Stimulated activated memory B cell treated with anti-CD40 and anti-IgM and Interleukin-4, amounts not matched to agents 10 μg/mL and 1 μg/mL and 100 μg/mL, for 72 hours (primary cell): Measurements from ENCODE around the gene INSIG2.

ENCODE experiments used
- ATAC-seq: fragments of 150-1000 bp; cut with Tn5 transposase; 2 replicates; pipeline ENCODE4 v1.10.0; 2021
- H3K27ac Mint-ChIP-seq: one replicate; pipeline ENCODE4 v1.8.0; 2022; ENCODE audit warnings: mild to moderate bottlenecking, mixed read lengths
- H3K27me3 Mint-ChIP-seq: one replicate; pipeline ENCODE4 v1.8.0; 2022; ENCODE audit warnings: mixed read lengths
- H3K36me3 Mint-ChIP-seq: one replicate; pipeline ENCODE4 v1.8.0; 2022; ENCODE audit warnings: mixed read lengths
- H3K4me1 Mint-ChIP-seq: one replicate; pipeline ENCODE4 v1.8.0; 2022; ENCODE audit warnings: mixed read lengths
- H3K4me3 Mint-ChIP-seq: one replicate; pipeline ENCODE4 v1.8.0; 2022; ENCODE audit warnings: mild to moderate bottlenecking, moderate library complexity, mixed read lengths
- H3K9me3 Mint-ChIP-seq: one replicate; pipeline ENCODE4 v1.8.0; 2022; ENCODE audit warnings: mixed read lengths

INSIG2 gene

DNA sequence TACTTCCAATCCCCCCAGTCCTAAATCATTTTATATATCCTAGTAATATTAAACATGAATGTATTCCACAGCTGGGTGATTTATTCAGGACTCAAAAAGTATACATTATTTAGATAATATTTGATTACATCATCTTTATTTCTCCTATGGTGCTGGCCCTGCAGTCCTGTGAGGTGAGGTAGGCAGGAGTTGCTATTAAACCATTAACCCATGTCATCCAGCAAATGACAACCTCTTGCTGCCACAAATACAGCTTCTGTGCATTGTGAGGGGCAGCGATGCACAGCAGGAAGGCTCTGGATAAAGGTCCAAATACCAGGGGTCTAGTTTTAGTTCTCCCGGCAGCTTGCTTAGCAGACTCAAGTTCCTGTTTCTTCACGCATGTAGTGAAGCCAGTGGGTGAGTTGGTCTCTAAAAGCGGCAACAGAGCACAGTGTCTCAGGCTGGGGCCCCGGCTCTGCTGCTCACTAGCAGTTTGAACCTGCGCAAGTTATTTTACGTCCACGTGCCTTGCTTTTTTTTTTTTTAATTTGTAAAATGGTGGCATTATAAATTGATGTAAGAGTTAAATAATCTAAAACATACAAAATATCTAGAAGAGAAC, 36.1 kb downstream of the INSIG2 start:
- H3K36me3 Mint-ChIP-seq, result no peaks in the 10 kb centered on the region
- no peak overlapping the region for H3K4me3 Mint-ChIP-seq
- peaks cover 25% of the 10 kb centered on the region for H3K27me3 Mint-ChIP-seq
- H3K27ac Mint-ChIP-seq, result no peak overlapping the region
- ATAC-seq, result peak; percentile 42
- H3K9me3 Mint-ChIP-seq, result no peaks in the 10 kb centered on the region
- peaks cover 18% of the 10 kb centered on the region for H3K4me1 Mint-ChIP-seq

DNA sequence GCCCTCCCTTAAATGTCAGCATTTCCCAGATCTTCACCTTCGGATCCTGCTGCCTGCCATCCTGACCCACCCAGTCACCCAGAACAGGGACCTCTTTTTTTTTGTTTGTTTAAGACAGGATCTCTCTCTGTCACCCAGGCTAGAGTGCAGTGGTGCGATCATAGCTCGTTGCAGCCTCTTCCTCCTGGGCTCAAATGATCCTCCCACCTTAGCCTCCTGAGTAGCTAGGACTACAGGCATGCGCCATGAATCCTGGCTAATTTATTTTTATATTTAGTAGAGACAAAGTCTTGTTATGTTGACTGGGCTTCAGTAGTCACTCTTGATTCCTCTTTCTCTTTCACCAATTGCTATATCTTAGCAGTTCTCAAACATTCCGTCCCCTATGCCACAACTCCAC, 39.0 kb downstream of the INSIG2 start:
- H3K9me3 Mint-ChIP-seq, result no peaks in the 10 kb centered on the region
- H3K4me3 Mint-ChIP-seq, result no peak overlapping the region
- ATAC-seq, result no peak
- H3K27ac Mint-ChIP-seq, result no peak overlapping the region
- peaks cover 16% of the 10 kb centered on the region for H3K4me1 Mint-ChIP-seq
- peaks cover 25% of the 10 kb centered on the region for H3K27me3 Mint-ChIP-seq
- no peaks in the 10 kb centered on the region for H3K36me3 Mint-ChIP-seq

DNA sequence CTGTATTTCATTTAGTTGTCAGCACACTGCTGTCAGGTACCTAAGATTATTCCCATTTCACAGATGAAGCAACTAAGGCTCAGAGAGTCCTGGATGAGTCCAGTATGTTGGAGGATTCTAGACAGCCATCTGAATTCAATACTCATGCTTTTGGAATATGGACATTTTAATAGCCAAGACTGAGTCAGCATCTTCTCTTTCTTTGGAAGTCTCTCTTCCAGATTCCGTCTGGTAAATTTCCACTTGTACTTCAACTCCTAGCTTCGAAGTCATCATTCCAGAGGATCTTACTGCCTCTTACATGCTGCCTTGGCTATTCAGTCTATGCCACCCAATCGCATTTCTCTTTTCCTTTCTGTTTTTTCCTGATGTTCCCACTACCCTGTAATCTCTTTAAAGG, 40.6 kb downstream of the INSIG2 start:
- H3K4me1 Mint-ChIP-seq, result peaks cover 5% of the 10 kb centered on the region
- peaks cover 25% of the 10 kb centered on the region for H3K27me3 Mint-ChIP-seq
- no peak overlapping the region for H3K4me3 Mint-ChIP-seq
- no peak overlapping the region for H3K27ac Mint-ChIP-seq
- no peaks in the 10 kb centered on the region for H3K9me3 Mint-ChIP-seq
- H3K36me3 Mint-ChIP-seq, result no peaks in the 10 kb centered on the region
- ATAC-seq, result no peak

DNA sequence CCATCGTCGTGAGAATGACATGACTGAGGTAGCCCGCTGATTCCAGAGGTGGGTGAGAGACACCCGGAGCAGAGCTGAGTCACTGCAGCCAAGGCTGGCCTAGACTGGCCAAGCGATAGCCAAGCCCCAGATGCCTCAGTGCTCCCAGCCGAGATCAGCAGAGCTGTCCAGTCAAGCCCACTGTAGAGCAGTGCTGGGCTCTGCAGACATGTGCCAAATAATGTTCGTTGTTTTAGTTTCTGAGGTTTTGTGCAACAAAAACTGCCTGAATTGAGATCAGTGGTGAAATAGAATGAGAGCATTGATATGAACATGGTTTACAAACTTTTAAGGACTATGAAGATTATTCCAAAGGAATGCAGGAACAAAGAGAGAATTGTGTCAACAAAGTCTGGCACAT, 42.1 kb downstream of the INSIG2 start:
- H3K4me1 Mint-ChIP-seq, result peaks cover 5% of the 10 kb centered on the region
- H3K4me3 Mint-ChIP-seq, result no peak overlapping the region
- peaks cover 25% of the 10 kb centered on the region for H3K27me3 Mint-ChIP-seq
- ATAC-seq, result no peak
- no peaks in the 10 kb centered on the region for H3K36me3 Mint-ChIP-seq
- H3K27ac Mint-ChIP-seq, result no peak overlapping the region
- H3K9me3 Mint-ChIP-seq, result no peaks in the 10 kb centered on the region

DNA sequence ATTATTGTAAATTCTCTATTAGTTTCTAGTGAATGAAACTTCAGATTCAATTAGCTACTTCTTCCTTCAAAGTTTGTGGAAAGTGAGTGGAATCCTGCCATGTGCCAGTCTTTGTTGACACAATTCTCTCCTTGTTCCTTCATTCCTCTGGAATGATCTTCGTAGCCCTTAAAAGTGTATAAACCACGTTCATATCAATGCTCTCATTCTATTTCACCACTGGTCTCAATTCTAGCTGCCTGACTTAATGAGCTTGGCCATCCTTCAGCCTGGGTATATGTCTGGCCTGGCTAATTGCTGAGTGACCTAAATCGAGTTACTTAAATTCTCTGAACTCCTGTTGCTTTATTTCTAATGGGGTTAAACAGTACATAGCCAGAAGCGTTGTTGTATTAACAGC, 43.5 kb downstream of the INSIG2 start:
- H3K4me3 Mint-ChIP-seq, result no peak overlapping the region
- no peaks in the 10 kb centered on the region for H3K36me3 Mint-ChIP-seq
- H3K4me1 Mint-ChIP-seq, result peaks cover 5% of the 10 kb centered on the region
- H3K27ac Mint-ChIP-seq, result no peak overlapping the region
- H3K27me3 Mint-ChIP-seq, result peaks cover 15% of the 10 kb centered on the region
- no peaks in the 10 kb centered on the region for H3K9me3 Mint-ChIP-seq
- no peak for ATAC-seq

DNA sequence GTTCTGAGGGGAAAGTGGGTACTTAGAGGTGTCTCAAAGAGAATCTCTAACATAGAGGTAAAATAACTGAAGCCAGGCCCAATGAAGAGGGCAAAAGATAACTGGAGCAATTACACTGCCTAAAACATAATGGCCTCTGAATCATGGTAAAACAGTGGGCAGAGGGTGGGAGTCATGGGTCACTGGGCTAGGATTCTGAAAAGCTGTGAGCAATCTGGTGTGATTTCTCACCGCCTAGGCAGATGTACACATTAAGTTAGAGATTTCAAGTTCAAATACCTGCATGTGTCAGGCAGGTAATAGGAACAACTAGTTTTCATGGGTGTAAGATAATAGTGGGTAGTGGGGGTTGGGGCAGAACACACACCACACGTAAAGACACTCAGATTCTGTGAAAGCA, 45.6 kb downstream of the INSIG2 start:
- Mint-ChIP-seq H3K36me3 (no peaks in the 10 kb centered on the region), H3K4me3 (no peak overlapping the region), H3K27ac (no peak overlapping the region), H3K4me1 (peaks cover 5% of the 10 kb centered on the region), H3K27me3 (no peaks in the 10 kb centered on the region), H3K9me3 (no peaks in the 10 kb centered on the region)
- no peak for ATAC-seq

DNA sequence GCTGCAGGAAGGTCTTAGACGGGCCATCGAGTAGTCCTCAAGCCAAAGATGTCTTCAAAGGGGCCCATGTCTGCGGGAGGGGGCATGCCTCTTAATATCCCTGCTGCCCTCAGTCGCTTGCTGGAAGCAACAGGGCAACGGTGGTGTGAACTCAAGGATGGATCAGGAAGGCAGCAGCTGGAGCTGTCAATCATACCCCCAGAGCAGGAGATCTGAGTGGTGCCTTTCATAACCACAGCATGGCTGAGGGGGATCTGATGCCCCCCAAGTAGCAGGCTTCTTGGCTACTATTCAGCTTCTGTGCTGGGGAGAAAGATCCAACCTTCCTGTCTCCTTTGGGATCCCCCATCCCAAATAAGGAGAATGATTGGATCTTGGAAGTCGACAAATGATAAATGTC, 46.4 kb downstream of the INSIG2 start:
- H3K4me3 Mint-ChIP-seq, result no peak overlapping the region
- ATAC-seq, result no peak
- H3K27me3 Mint-ChIP-seq, result no peaks in the 10 kb centered on the region
- peaks cover 5% of the 10 kb centered on the region for H3K4me1 Mint-ChIP-seq
- H3K9me3 Mint-ChIP-seq, result no peaks in the 10 kb centered on the region
- no peaks in the 10 kb centered on the region for H3K36me3 Mint-ChIP-seq
- no peak overlapping the region for H3K27ac Mint-ChIP-seq

DNA sequence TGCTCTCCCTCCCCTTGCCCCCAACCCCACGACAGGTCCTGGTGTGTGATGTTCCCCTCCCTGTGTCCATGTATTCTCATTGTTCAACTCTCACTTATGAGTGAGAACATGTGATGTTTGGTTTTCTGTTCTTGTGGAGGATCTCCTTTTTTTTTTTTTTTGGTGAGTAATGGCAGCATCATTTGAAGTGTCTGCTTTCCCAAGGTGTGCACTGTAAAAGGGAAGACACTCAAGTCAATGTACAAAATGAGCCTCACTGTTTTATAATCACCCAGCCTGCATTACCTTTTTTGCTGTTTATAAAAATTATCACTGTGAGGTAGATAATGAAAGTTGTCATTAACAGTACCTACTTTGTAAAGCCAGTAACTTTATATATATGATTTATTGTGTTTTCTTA, 56.9 kb downstream of the INSIG2 start:
- no peaks in the 10 kb centered on the region for H3K9me3 Mint-ChIP-seq
- no peak overlapping the region for H3K27ac Mint-ChIP-seq
- H3K36me3 Mint-ChIP-seq, result no peaks in the 10 kb centered on the region
- H3K27me3 Mint-ChIP-seq, result peaks cover 17% of the 10 kb centered on the region
- no peaks in the 10 kb centered on the region for H3K4me1 Mint-ChIP-seq
- no peak overlapping the region for H3K4me3 Mint-ChIP-seq
- no peak for ATAC-seq

DNA sequence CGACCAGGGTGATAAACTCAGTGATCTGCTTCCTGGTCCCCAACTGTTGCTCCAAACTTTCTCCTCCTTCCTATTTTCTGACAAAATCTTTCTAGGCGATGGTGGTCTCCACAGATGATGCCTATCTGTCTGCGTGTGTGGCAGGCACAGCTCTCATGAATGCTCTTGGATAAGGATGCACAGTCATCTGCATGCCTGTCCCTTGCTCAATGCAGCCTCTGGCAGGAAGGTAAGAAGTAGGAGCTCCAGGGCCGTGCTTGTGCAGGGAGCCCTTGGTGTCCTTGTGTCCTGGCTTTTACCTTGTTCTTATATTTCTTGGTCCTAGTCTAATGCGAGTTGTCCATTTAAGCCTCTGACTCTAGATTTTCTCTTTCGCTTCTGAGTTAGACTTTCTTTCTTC, 57.5 kb downstream of the INSIG2 start:
- Mint-ChIP-seq H3K4me1 (no peaks in the 10 kb centered on the region), H3K36me3 (no peaks in the 10 kb centered on the region), H3K9me3 (no peaks in the 10 kb centered on the region), H3K27me3 (peaks cover 17% of the 10 kb centered on the region), H3K27ac (no peak overlapping the region), H3K4me3 (no peak overlapping the region)
- no peak for ATAC-seq

DNA sequence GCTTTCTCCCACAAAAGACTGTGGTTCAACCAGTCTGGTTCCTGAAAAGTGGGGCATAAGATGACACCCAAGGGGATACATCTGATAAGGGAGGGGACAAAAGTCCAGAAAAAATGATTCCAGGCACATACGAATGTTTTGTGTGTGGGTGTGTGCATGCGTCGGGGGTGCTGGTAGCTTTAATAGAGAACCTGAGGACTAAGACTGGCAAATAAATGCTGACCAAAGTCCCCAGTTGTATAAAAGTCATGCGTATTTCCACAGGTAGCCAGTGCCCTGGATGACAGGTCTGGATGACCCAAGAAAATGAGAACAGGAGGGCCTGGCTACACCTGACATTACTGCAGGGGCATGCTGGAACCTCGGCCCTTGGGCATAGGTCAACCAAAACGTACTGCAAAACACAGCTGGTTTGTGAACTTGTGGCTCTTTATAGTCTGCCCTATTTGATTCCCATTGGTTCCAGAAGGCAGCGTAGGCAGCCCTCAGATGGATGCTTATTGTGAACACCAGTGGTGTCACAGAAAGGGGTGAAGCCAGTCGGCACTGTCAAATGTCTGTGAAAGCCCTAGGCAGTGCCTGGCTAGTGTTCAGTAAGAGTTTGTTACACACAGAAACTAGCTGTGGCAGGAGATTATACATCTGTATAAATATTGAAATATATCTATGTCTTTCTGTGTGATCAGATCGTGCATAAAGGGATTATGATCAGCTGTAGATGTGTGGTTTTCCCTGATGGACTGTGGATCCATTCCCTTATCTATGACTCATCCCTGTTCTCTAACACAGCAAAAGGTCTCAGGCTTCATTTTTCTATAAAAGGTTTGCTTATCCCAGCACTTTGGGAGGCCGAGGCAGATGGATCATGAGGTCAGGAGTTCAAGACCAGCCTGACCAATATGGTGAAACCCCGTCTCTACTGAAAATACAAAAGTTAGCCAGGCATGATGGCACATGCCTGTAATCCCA, 58.3 kb downstream of the INSIG2 start:
- Mint-ChIP-seq H3K9me3 (no peaks in the 10 kb centered on the region), H3K27ac (no peak overlapping the region), H3K4me1 (no peaks in the 10 kb centered on the region), H3K27me3 (peaks cover 21% of the 10 kb centered on the region), H3K4me3 (no peak overlapping the region), H3K36me3 (no peaks in the 10 kb centered on the region)
- no peak for ATAC-seq

DNA sequence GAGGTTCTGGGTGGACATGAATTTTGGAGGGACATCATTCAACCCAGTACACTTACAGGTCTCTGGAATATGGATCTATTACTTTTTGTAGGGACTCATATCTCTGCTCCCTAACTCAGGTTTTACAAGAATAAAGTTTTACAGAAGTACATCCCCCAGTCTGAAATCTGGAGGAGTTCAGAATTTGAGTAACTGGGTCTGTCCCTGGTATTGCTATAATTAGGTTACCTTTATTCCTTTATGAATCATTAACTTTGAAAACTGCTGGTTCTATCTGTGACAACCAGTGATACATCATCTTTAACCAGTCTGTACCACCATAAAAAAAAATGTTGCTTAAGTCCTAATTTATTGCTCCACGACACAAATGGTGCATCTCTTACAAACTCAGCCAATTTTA, 59.9 kb downstream of the INSIG2 start:
- no peaks in the 10 kb centered on the region for H3K4me1 Mint-ChIP-seq
- H3K27ac Mint-ChIP-seq, result no peak overlapping the region
- no peak overlapping the region for H3K4me3 Mint-ChIP-seq
- H3K36me3 Mint-ChIP-seq, result no peaks in the 10 kb centered on the region
- peaks cover 33% of the 10 kb centered on the region for H3K27me3 Mint-ChIP-seq
- no peaks in the 10 kb centered on the region for H3K9me3 Mint-ChIP-seq
- no peak for ATAC-seq

DNA sequence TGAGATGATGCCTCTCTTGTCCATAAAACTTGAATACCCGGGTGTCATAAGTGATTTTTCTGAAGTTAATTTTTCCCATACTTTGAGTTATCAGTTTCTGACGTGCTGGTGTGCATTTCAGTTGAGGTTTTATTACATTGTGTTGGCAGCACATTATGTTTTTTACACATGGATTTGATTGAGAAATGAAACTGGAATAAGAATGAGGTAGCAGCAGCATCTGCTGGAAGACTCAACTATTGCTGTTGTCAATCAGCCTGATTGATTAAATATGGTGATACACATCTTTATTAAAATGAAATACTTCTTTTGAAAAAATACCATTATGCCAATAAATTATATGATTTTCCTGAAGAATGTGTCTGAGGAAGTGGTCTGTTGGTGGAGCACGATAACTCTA, 60.5 kb downstream of the INSIG2 start:
- Mint-ChIP-seq H3K9me3 (no peaks in the 10 kb centered on the region), H3K4me3 (no peak overlapping the region), H3K27me3 (peaks cover 40% of the 10 kb centered on the region), H3K4me1 (no peaks in the 10 kb centered on the region), H3K27ac (no peak overlapping the region), H3K36me3 (no peaks in the 10 kb centered on the region)
- no peak for ATAC-seq

DNA sequence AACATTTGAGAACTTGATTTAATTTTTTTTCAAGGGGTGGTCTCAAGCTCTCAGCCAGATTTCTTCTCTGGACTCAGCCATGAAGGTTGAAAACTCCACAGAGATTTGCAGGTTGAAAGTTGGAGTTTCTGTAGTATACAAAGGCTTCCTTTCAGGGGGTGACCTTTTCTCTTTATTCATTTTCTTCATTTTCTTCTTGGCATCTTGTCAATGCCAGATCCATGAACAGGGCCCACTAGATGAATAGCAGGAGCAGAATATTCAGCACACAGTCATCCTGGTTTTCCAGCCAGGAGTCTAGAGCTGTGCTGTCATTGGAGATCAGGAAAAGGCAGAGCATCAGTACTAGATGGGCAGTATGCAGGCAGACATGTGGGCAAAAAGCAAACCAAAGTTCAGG, 62.0 kb downstream of the INSIG2 start:
- no peak for ATAC-seq
- no peaks in the 10 kb centered on the region for H3K9me3 Mint-ChIP-seq
- no peaks in the 10 kb centered on the region for H3K4me1 Mint-ChIP-seq
- no peak overlapping the region for H3K27ac Mint-ChIP-seq
- no peak overlapping the region for H3K4me3 Mint-ChIP-seq
- no peaks in the 10 kb centered on the region for H3K36me3 Mint-ChIP-seq
- peaks cover 34% of the 10 kb centered on the region for H3K27me3 Mint-ChIP-seq

DNA sequence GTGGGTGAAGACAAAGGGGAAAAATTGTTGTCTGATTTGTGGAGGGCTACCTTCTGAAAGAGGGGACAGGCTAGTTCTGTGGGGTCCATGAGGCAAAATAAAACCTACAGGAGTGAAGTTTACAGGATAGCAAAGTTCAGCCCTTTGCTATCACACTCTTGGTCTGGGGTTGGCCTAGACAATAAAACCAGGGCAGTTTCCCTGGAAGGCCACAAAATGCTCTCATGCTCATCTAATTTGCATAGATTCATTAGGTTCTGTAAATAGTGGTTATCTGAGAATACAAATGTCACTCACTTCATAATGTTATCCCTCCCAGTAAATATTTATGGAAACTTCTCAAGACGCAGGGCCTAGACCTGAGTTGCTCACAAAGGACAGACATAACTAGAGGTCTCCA, 63.6 kb downstream of the INSIG2 start:
- H3K9me3 Mint-ChIP-seq, result peaks cover 4% of the 10 kb centered on the region
- ATAC-seq, result no peak
- no peak overlapping the region for H3K27ac Mint-ChIP-seq
- H3K36me3 Mint-ChIP-seq, result no peaks in the 10 kb centered on the region
- H3K4me3 Mint-ChIP-seq, result no peak overlapping the region
- H3K4me1 Mint-ChIP-seq, result no peaks in the 10 kb centered on the region
- H3K27me3 Mint-ChIP-seq, result peaks cover 38% of the 10 kb centered on the region

DNA sequence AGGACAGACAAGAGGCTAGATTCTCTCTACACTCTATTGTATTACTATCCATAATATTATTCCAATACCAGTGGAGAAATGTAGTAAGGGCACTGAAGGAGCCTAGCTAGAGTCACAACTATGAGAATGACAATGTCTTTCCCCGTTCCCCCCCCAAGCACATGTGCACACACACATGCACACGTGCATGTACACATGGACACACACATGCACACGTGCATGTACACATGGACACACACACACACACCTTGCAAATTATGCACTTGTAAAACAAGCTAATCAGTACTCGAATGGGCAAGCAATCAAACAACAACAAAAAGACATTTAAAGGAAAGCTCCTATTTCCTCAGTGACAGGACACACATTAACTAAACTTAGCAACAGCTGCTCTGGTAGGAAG, 65.2 kb downstream of the INSIG2 start:
- H3K4me1 Mint-ChIP-seq, result no peaks in the 10 kb centered on the region
- ATAC-seq, result no peak
- peaks cover 4% of the 10 kb centered on the region for H3K36me3 Mint-ChIP-seq
- no peak overlapping the region for H3K27ac Mint-ChIP-seq
- no peak overlapping the region for H3K4me3 Mint-ChIP-seq
- H3K27me3 Mint-ChIP-seq, result peaks cover 50% of the 10 kb centered on the region
- H3K9me3 Mint-ChIP-seq, result peaks cover 10% of the 10 kb centered on the region

DNA sequence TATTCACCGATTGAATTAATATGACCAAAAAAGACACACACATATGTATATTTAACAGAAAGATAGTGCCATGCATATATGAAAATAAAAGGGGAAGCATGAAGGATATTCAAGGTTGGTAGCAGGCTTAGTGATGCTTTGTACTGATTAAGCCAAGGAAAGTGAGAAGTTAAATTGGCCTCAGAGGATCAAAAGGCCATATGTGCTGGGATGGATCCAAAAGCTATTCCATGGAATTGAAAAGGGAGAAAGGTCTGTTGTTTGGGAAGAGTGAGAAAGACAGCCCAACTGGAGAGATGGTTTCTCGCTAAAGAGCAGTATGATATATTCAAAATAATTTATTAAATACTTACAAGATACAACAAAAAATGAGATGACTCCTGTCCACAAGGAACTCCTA, 65.9 kb downstream of the INSIG2 start:
- no peaks in the 10 kb centered on the region for H3K4me1 Mint-ChIP-seq
- H3K27me3 Mint-ChIP-seq, result peaks cover 58% of the 10 kb centered on the region
- ATAC-seq, result no peak
- no peak overlapping the region for H3K4me3 Mint-ChIP-seq
- no peak overlapping the region for H3K27ac Mint-ChIP-seq
- peaks cover 10% of the 10 kb centered on the region for H3K9me3 Mint-ChIP-seq
- peaks cover 4% of the 10 kb centered on the region for H3K36me3 Mint-ChIP-seq
